ENCODE measurements around the gene SMIM35.

SMIM35 gene

DNA sequence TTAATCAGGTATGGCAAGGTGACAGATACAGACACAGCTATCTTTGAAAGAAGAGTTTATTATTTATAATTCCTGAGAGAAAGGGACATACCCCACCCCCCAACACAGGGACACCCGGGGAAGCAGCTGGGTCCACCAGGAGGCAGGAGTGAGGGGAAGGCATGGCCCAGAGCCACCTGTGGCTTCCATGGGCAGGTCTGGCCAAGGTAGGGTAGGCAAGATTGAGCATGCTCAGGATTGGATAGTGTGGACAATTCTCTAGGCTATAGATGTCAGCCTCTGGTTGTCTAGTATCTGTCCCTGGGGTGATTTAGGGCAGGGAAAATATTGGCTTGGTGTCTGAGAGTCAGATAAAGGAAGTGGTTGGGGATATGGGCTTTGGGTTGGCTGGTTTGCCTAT, 27.5 kb upstream of the SMIM35 start:
- Histone ChIP-seq H3K27me3 (replicated peaks; ENCODE audit: control insufficient read depth, insufficient read depth, low read length) (peaks cover 1% of the 10 kb centered on the region), H3K36me3 (ENCODE audit: control insufficient read depth, insufficient read depth, low read length) (no peaks in the 10 kb centered on the region), H3K4me3 (replicated peaks; ENCODE audit: low read depth, low read length) (no peak overlapping the region)
- TF ChIP-seq, protein P1, sequence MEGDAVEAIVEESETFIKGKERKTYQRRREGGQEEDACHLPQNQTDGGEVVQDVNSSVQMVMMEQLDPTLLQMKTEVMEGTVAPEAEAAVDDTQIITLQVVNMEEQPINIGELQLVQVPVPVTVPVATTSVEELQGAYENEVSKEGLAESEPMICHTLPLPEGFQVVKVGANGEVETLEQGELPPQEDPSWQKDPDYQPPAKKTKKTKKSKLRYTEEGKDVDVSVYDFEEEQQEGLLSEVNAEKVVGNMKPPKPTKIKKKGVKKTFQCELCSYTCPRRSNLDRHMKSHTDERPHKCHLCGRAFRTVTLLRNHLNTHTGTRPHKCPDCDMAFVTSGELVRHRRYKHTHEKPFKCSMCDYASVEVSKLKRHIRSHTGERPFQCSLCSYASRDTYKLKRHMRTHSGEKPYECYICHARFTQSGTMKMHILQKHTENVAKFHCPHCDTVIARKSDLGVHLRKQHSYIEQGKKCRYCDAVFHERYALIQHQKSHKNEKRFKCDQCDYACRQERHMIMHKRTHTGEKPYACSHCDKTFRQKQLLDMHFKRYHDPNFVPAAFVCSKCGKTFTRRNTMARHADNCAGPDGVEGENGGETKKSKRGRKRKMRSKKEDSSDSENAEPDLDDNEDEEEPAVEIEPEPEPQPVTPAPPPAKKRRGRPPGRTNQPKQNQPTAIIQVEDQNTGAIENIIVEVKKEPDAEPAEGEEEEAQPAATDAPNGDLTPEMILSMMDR (IDR thresholded peaks at IDR 0.05; ENCODE audit: insufficient read depth, low read length, poor library complexity, severe bottlenecking), result no peak
- no peak for DNase-seq (ENCODE audit: extremely low read depth, insufficient read length)

DNA sequence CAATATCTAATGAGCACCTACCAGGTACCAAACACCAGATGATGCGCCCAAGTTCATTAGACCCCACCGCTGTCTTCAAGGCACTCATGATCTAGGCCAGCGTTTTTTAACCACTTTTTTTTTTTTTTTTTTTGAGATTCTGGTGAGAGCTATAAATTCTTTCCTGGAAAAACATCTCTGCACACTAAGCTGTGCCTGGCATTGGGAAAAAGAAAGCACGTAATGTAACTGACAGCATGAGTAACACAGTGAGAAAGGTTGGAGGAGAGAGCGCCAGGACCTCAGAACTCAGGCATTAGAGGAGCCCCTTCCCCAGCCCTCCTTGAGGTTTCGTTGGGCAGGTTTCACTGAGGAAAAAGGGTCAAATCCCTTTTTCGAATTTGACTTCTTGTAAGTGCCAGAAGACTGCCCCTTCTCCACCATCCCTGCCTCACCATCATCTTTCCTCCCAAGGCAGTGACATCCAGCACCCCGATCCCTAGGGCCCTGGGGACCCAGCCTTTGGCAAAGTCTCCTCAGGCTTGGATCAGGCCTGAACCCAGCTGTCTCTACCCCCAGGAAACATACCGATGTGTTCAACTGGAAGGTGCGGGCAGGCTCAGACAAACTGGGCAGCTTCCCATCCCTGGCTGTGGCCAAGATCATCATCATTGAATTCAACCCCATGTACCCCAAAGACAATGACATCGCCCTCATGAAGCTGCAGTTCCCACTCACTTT, 26.1 kb upstream of the SMIM35 start:
- Histone ChIP-seq H3K27me3 (replicated peaks; ENCODE audit: control insufficient read depth, insufficient read depth, low read length) (peaks cover 1% of the 10 kb centered on the region), H3K4me3 (replicated peaks; ENCODE audit: low read depth, low read length) (no peak overlapping the region), H3K36me3 (ENCODE audit: control insufficient read depth, insufficient read depth, low read length) (no peaks in the 10 kb centered on the region)
- DNase-seq (ENCODE audit: extremely low read depth, insufficient read length), result no peak
- TF ChIP-seq, protein P1 (IDR thresholded peaks at IDR 0.05; ENCODE audit: insufficient read depth, low read length, poor library complexity, severe bottlenecking), result no peak

DNA sequence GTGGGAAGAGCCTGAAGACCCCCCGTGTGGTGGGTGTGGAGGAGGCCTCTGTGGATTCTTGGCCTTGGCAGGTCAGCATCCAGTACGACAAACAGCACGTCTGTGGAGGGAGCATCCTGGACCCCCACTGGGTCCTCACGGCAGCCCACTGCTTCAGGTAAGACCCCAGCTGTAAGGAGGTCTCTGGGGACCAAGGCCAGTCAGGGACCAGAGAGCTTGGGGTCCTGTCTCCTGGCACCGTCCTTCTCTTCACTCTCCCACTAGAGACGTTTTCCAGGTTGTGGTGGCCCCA, 24.9 kb upstream of the SMIM35 start:
- Histone ChIP-seq H3K36me3 (ENCODE audit: control insufficient read depth, insufficient read depth, low read length) (no peaks in the 10 kb centered on the region), H3K27me3 (replicated peaks; ENCODE audit: control insufficient read depth, insufficient read depth, low read length) (peaks cover 1% of the 10 kb centered on the region), H3K4me3 (replicated peaks; ENCODE audit: low read depth, low read length) (no peak overlapping the region)
- TF ChIP-seq, protein P1 (IDR thresholded peaks at IDR 0.05; ENCODE audit: insufficient read depth, low read length, poor library complexity, severe bottlenecking), result no peak
- no peak for DNase-seq (ENCODE audit: extremely low read depth, insufficient read length)

DNA sequence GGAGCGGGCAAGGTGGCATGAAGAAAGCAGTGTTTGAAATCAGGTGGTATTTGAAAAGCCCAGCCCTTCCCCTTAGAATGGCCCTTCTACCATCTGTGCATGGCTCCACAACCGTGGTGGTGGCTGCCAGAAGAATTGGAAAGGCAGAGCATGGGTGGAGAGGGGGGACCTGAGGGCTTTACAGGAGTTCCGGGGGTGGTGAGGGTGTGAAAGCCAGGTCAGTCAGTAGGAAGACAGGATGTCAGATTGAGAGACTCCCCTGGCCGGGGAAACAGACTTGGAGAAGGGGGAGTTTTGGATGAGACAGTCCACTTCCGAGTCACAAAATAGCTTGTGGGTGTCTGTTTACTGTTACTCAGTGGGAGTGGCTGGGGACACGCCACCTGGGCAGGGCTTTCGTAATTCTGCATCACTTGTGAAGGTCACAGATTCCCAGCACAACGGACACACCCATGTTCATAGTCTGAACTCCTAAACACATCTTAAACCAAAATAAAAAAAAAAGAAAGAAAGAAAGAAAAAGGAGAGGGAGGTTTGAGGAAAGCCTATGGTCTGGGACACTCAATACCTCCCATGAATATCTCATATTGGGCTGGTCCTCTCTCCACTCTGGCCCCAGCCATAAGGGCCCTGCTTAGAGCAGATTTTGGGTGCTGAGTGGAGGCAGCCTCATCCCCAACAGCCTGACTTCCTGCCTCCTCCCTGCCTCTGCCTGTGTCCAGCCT, 24.4 kb upstream of the SMIM35 start:
- no peak overlapping the region for H3K4me3 ChIP-seq (replicated peaks; ENCODE audit: low read depth, low read length)
- no peak for DNase-seq (ENCODE audit: extremely low read depth, insufficient read length)

DNA sequence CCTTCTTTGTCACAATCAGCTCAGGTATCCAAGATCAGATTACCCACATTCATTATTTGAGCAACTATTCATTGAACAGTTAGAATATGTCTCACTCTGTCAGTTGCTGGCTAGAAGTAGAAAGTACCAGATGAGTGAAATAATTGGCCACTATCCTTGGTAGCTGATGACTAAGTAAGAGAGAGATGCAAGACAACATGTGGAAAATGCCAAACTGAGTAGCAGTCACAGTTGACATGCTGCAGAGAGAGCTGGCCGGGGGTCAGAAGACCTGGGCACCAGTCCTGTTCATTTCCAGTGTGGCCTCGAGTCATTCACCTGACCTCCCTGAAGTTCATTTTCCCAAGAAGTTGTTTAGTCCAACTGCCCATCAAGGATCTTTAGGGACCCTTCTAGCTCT, 22.5 kb upstream of the SMIM35 start:
- Histone ChIP-seq H3K27me3 (replicated peaks; ENCODE audit: control insufficient read depth, insufficient read depth, low read length) (no peaks in the 10 kb centered on the region; the same call in 1 of the 2 replicates), H3K4me3 (replicated peaks; ENCODE audit: low read depth, low read length) (no peak overlapping the region), H3K36me3 (ENCODE audit: control insufficient read depth, insufficient read depth, low read length) (no peaks in the 10 kb centered on the region)
- TF ChIP-seq, protein P1 (IDR thresholded peaks at IDR 0.05; ENCODE audit: insufficient read depth, low read length, poor library complexity, severe bottlenecking), result no peak
- DNase-seq (ENCODE audit: extremely low read depth, insufficient read length), result no peak

More for the DNA sequence above, 24.4 kb upstream of the SMIM35 start:
- TF ChIP-seq, protein P1 (IDR thresholded peaks at IDR 0.05; ENCODE audit: insufficient read depth, low read length, poor library complexity, severe bottlenecking), result no peak
- Histone ChIP-seq H3K36me3 (ENCODE audit: control insufficient read depth, insufficient read depth, low read length) (no peaks in the 10 kb centered on the region), H3K27me3 (replicated peaks; ENCODE audit: control insufficient read depth, insufficient read depth, low read length) (peaks cover 1% of the 10 kb centered on the region)

Data from GM06990 (cell line).